Heart right ventricle (tissue), 16 donors: ENCODE measurements around the gene C10orf88. TPM values are rescaled to one million over a fixed set of nuclear protein-coding genes. Genes with fewer than 3 reads are reported as not detected.

Experiments used
- ATAC-seq, 8 donors: fragments of 200-7000 bp; cut with Tn5 transposase; one replicate each; pipeline ENCODE4 v1.9.1; 2020; ENCODE audit warnings: mild to moderate bottlenecking in 8 of 8, moderate library complexity in 8 of 8, moderate number of reproducible peaks in 1 of 8
- DNase-seq, 2 donors: peaks; one replicate each; pipeline ENCODE4 v3.0.0-alpha.2; 2020
- H3K27ac ChIP-seq, 10 donors: fragments of 200-600 bp; sonication (generic) in 2 of 10; one replicate each; pipeline versions ENCODE4 v1.5.0 to v1.8.0; 2020 to 2022; ENCODE audit warnings: mild to moderate bottlenecking in 3 of 10
- H3K27me3 ChIP-seq, 7 donors: fragments of 200-600 bp; one replicate each; pipeline ENCODE4 v1.8.0; 2021 to 2022; ENCODE audit warnings: mild to moderate bottlenecking in 2 of 7
- H3K36me3 ChIP-seq, 9 donors: fragments of 200-600 bp; sonication (generic) in 1 of 9; one replicate each; pipeline versions ENCODE4 v1.5.0 to v1.8.0; 2020 to 2022; ENCODE audit warnings: mild to moderate bottlenecking in 2 of 9
- H3K4me1 ChIP-seq, 9 donors: fragments of 200-600 bp; sonication (generic) in 1 of 9; one replicate each; pipeline versions ENCODE4 v1.5.0 to v1.8.0; 2020 to 2022; ENCODE audit warnings: mild to moderate bottlenecking in 4 of 9
- H3K4me3 ChIP-seq, 10 donors: fragments of 200-600 bp; sonication (generic) in 2 of 10; one replicate each; pipeline versions ENCODE4 v1.5.0 to v1.8.0; 2020 to 2022; ENCODE audit warnings: mild to moderate bottlenecking in 7 of 10, moderate library complexity in 2 of 10
- H3K9me3 ChIP-seq, 11 donors: fragments of 200-600 bp in 10 of 11; sonication (generic) in 2 of 11; one replicate each; pipeline versions ENCODE4 v1.5.0 to v1.8.0; 2013 to 2022; ENCODE audit warnings: mild to moderate bottlenecking in 2 of 11, control low read depth in 1 of 11, moderate library complexity in 1 of 11
- WGBS, 2 donors: extraction: QIAGEN DNeasy Blood & Tissue Kit; methylation state at CpG; one replicate each; pipeline ENCODE4 v1.1.7; 2013; ENCODE audit warnings: inconsistent platforms in 1 of 2; 5-methylcytosine and 5-hydroxymethylcytosine counted together
- intact Hi-C, 10 donors: fragments of 100-400 bp; cut with DNase I; formaldehyde crosslinking; loops; one replicate each; pipeline versions ENCODE4 v1.11.1 to v1.14.2; 2022
- long read RNA-seq, 3 donors: library from polyadenylated mRNA; unstranded; transcript quantifications; one replicate each; pipeline ENCODE4 v2.0.0, GENCODE V29; 2020 to 2021
- polyA plus RNA-seq, 2 donors: library from polyadenylated mRNA; stranded (reverse); fragments of 200-250 nt; gene quantifications; one replicate each; pipeline ENCODE4 v1.2.3, GENCODE V29; 2013
- total RNA-seq, 10 donors: library from RNA; stranded (reverse); fragmentation: NEBNext Ultra II Directional in 3 of 10; extraction: Animal tissue kit (Norgen Biotek cat#: 25700) in 3 of 10; gene quantifications; one replicate each; pipeline versions ENCODE4 v1.2.1 to v1.2.4, GENCODE V29; 2021 to 2023
- TF ChIP-seq, protein P1 (sequence below), 9 donors: fragments of 200-600 bp; sonication (generic) in 2 of 9; IDR thresholded peaks; one replicate each; pipeline versions ENCODE4 v1.5.0 to v1.8.0; 2021 to 2022; ENCODE audit warnings: antibody characterized with exemption in 9 of 9, mild to moderate bottlenecking in 5 of 9, moderate library complexity in 1 of 9
- donor health status: Arrhythmogenic right ventricular cardiomyopathy.
- donor health status: ischemic (EF 13 %, LVEDD 7.1; RV severe dilation, severe dysfunction).
- donor health status: healthy with polysubstance abuse.
- donor health status: DM: no; HTN: yes; CAD: no.
- donor health status: DM: no; HTN: no; CAD: no.
- donor health status: ischemic (EF 25% LVEDD 6.9; RV normal size, moderate dysfunction).
- donor health status: ischemic (EF 25% LVEDD 5.7; RV mildly dilated, moderate dysfunction).
- donor health status: healthy.
- donor health status: DM: yes; HTN: yes; CAD: no.
- donor health status: Ischemic cardiomyopathy.
- donor health status: ischemic (EF 35%, LVEDD 5.7; RV mildly dilated, moderate dysfunction).
- donor health status: nonischemic (EF 11% LVEDD 7.7; RV severe dilation, severe dysfunction).
- donor health status: DM: yes; HTN: yes; CAD: no.
- donor health status: PGD.
- donor health status: ischemic (EF 29% LVEDD 5.4; RV normal size, mild dysfunction).
- donor health status: nonischemic (EF 23%, LVEDD 6.1; RV moderate dilation, normal function).

The C10orf88 gene, protein sequence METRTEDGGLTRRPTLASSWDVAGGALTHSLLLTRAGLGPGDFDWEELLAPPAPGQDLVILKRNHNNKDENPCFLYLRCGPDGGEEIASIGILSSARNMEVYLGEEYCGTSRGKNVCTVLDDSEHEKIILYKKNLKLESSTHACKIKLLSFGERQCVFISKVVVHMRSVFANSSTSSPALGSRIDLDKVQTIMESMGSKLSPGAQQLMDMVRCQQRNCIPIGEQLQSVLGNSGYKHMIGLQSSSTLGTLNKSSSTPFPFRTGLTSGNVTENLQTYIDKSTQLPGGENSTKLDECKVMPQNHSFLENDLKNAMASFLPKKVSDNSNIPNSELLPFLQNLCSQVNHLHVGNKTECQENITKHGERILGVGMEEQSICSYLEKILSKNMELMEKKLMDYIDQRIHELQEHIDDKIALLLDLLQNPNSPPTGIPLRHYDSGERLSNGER
- total RNA-seq (1 to 10 TPM; 4.9 to 8.4 (median 6.3) TPM), polyA plus RNA-seq (1 to 10 TPM; 3.0 to 8.0 TPM)
- long read RNA-seq, donor 1, transcript C10orf88-204 (6 exons, 2,482 nt): major isoform, 10 of 11 reads
- long read RNA-seq, donor 1, partial matches to known transcripts: 0 of 11 reads
- long read RNA-seq, donor 1, other reads (novel, unspliced or antisense): 1 of 11 reads
- long read RNA-seq, donor 2, partial matches to known transcripts: 2 of 7 reads
- long read RNA-seq, donor 2, other reads (novel, unspliced or antisense): 1 of 7 reads
- long read RNA-seq, donor 3, transcript C10orf88-204 (6 exons, 2,482 nt): major isoform, 28 of 35 reads
- long read RNA-seq, donor 3, partial matches to known transcripts: 5 of 35 reads
- long read RNA-seq, donor 3, other reads (novel, unspliced or antisense): 1 of 35 reads

DNA sequence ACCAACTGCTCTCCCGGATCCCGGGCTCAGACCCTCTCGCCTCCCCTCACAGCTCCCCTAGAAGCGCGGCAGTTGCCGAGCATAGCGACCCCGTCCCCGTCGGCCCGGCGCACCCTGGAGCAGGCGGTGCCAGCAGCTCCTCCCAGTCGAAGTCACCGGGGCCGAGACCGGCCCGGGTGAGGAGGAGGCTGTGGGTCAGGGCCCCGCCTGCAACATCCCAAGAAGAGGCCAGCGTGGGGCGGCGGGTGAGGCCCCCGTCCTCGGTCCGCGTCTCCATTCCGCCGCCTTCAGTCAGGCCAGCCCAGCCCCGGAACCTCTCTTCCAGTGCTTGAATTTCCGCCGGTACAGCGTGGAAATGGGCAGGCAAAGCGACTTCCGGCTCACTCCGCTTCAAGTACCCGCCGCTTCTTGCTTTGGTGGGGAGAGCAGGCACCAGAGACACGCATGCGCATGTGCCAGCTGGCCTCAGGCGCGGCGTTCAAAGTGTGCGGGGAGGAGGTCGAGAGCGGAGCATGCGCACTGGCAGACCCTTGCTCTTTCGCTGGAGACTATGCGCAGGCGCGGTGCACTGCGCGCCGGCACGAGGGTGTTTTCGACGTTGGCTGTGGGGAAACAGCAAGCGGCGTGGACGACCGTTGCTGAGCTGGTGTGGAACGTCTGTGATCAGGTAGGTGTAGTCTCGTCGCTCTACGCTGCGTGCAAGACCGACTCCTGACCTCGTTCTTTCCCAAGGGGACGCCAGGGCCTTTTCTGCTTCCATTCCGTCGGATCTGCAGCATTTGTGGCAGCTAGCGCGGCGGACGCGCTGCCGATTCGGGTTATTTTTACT is at the start of gene C10orf88:
C10orf88 (minus strand) TSS at position 326 of the 829 bp plus-strand sequence; CDS start at position 277, 49 bp downstream.
- ATAC-seq (peak; percentile 98 to 100 (median 99)), DNase-seq (peak; percentile 96 to 98)
- Histone ChIP-seq H3K27me3 (no peaks in the 10 kb centered on the region), H3K4me3 (peak within 1 kb of the TSS; percentile 57 to 93 (median 86)), H3K9me3 (no peaks in the 10 kb centered on the region), H3K36me3 (peaks cover 0 to 24% (median under 1%) of the 10 kb centered on the region in 9 donors), H3K4me1 (peaks cover 4 to 26% (median 18%) of the 10 kb centered on the region in 9 donors), H3K27ac (peak within 1 kb of the TSS in 9 of 10 donors; percentile 31 to 92 (median 77))
- TF ChIP-seq, protein P1, sequence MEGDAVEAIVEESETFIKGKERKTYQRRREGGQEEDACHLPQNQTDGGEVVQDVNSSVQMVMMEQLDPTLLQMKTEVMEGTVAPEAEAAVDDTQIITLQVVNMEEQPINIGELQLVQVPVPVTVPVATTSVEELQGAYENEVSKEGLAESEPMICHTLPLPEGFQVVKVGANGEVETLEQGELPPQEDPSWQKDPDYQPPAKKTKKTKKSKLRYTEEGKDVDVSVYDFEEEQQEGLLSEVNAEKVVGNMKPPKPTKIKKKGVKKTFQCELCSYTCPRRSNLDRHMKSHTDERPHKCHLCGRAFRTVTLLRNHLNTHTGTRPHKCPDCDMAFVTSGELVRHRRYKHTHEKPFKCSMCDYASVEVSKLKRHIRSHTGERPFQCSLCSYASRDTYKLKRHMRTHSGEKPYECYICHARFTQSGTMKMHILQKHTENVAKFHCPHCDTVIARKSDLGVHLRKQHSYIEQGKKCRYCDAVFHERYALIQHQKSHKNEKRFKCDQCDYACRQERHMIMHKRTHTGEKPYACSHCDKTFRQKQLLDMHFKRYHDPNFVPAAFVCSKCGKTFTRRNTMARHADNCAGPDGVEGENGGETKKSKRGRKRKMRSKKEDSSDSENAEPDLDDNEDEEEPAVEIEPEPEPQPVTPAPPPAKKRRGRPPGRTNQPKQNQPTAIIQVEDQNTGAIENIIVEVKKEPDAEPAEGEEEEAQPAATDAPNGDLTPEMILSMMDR (IDR thresholded peaks at IDR 0.05): no peak
- intact Hi-C loops: loop anchor here in 1 of 10 donors (2.0 kb wide), 1 partner anchor 27 kb away; the partner anchor contains the start of gene PSTK
- 2 to 4% methylated on average over 77 of the region's 77 CpGs for WGBS, 2 donors

DNA sequence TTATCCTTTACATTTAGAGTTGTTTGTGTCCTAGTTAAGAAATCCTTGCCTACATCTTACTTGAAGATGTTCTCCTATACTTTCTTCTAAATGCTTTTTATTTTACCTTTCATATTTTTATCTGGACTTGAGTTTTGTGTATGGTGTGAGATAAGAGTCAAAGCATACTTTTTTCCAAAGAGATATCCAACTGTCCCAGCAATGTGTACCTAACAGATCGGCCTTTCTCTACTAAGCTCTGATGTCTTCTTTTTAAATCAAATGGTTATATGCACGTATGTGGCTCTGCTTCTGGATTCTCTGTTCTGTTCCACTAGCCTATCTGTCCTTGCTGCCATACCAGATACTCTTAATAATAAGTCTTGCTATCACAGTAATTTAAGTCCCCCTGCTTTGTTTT is 47.3 kb upstream of the C10orf88 start:
- Histone ChIP-seq H3K27ac (no peak overlapping the region), H3K9me3 (no peaks in the 10 kb centered on the region), H3K4me1 (peaks cover 0 to 49% (median 36%) of the 10 kb centered on the region in 9 donors), H3K36me3 (peaks cover 0 to 21% (median 10%) of the 10 kb centered on the region in 9 donors), H3K4me3 (no peak overlapping the region), H3K27me3 (no peaks in the 10 kb centered on the region)
- DNase-seq: no peak
- TF ChIP-seq, protein P1 (IDR thresholded peaks at IDR 0.05): no peak
- intact Hi-C loops: loop anchor here in 1 of 10 donors (10.0 kb wide), 1 partner anchor 153 kb away; the partner anchor contains the start of gene BUB3
- ATAC-seq: no peak
- WGBS, 2 donors: 93 to 97% methylated on average over 2 of the region's 2 CpGs

DNA sequence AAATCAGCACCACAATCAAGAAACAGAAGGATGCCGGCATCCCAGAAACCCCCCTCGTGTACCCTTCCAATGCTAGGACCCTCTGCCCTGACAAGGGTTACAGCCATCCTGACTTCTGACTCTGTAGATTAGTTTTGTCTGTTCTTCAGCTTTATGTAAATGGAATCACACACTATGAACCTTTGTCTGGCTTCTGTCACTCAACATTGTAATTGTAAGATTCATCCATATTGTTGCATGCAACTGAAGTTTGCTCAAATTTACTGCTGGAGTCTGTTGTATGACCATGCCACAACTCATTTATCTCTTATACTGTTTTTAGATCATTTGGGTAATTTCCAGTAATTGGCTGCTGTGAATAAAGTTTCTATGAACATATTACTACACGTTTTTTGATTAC is 46.1 kb upstream of the C10orf88 start:
- TF ChIP-seq, protein P1 (IDR thresholded peaks at IDR 0.05): no peak
- intact Hi-C loops: loop anchor here in 1 of 10 donors (10.0 kb wide), 1 partner anchor 155 kb away; the partner anchor contains the start of gene BUB3
- ATAC-seq: no peak

More for the DNA sequence above, 46.1 kb upstream of the C10orf88 start:
- Histone ChIP-seq H3K36me3 (peaks cover 0 to 33% (median 10%) of the 10 kb centered on the region in 9 donors), H3K27me3 (no peaks in the 10 kb centered on the region), H3K27ac (no peak overlapping the region), H3K9me3 (no peaks in the 10 kb centered on the region), H3K4me3 (no peak overlapping the region), H3K4me1 (peaks cover 0 to 37% (median 26%) of the 10 kb centered on the region in 9 donors)
- 81 to 86% methylated on average over 3 of the region's 3 CpGs for WGBS, 2 donors
- no peak for DNase-seq
